AG10803 (cell line): ENCODE data around the gene MKLN1.

Source experiments
- DNase-seq: peaks from one replicate; pipeline ENCODE4 v3.0.0; 2010; ENCODE audit warnings: low read depth
- H3K4me3 ChIP-seq: 2 replicates; pipeline ENCODE4 v1.5.1; 2011; ENCODE audit warnings: mild to moderate bottlenecking, low read length, control low read depth
- CTCF ChIP-seq: conservative IDR thresholded peaks from 2 replicates; pipeline ENCODE4 v1.5.1; 2011; ENCODE audit warnings: mild to moderate bottlenecking, low read length, control low read depth, inconsistent platforms

The MKLN1 gene

DNA sequence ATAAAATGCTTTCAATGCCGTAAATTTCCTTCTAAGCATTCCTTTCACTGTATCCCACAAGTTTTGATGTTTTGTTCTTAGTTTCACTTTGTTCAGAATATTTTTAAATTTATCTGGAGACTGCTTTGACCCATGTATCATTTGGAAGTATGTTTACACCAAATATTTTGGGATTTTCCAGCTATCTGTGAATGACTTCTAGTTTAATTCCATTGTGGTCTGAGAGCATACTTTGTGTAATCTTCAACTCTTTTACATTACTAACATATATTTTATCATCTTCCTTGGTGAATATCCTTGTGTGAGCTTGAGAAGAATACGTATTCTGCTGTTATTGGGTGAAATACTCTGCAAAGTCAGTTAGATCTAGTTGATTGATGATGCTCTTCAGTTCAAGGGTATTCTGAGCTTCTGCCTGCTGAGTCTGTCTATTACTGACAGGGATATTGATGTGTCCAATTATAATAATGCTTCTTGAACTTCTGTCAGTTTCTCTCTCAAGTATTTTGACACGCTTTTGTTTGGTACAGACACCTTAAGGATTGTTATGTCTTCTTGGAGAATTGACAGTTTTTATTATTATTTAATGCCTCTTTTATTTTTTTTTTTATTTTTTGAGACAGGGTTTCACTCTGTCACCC, 31.6 kb downstream of the MKLN1 start:
- TF ChIP-seq CTCF, result no peak
- no peak for DNase-seq
- H3K4me3 ChIP-seq, result no peak overlapping the region

DNA sequence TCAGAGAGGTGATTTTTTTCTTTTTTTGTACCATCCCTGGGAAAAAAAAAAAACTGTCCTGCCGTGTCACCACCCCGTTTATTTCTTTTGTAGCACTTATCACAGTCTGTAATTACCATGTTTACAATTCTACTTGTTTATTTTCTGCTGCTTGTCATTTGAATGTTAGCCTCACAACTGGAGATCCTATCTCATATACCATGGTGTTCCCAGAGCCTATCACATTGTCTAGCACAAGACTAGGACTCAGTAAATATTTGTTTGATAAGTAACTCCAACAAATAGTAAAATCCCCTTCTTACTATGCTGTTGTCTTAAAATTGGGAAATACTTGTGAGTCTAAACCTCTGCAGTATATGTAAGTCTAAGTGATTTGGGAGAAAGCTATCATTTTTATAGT, 36.0 kb downstream of the MKLN1 start:
- DNase-seq, result no peak
- TF ChIP-seq CTCF, result no peak
- no peak overlapping the region for H3K4me3 ChIP-seq

GRCh38 chr7:131364767-131365344, 37.2 kb downstream of the MKLN1 start:
- no peak for DNase-seq
- TF ChIP-seq CTCF, result no peak
- no peak overlapping the region for H3K4me3 ChIP-seq

- peak; percentile 47 for DNase-seq
- no peak overlapping the region for H3K4me3 ChIP-seq
- TF ChIP-seq CTCF, result no peak
These were observed 38.2 kb downstream of the MKLN1 start for GRCh38 chr7:131365838-131366237.

DNA sequence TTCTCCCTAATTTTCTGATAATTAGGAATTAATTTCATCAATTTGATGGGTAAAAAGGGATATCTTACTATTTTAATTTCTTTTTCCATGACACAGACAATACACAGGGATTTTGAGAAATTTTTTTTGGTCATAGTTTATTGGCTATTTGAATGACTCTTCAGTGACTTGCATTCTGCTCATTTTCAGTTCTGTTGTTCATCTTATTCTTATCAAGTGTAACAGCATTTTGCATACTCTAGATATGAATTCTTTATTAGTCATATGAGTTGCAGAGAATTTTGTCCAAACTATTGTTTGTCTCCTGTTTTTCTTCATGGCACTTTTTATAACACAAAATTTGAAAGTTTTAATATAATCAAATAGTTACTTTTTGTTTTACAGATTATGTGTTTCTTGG, 41.7 kb downstream of the MKLN1 start:
- TF ChIP-seq CTCF, result no peak
- H3K4me3 ChIP-seq, result no peak overlapping the region
- DNase-seq, result no peak

DNA sequence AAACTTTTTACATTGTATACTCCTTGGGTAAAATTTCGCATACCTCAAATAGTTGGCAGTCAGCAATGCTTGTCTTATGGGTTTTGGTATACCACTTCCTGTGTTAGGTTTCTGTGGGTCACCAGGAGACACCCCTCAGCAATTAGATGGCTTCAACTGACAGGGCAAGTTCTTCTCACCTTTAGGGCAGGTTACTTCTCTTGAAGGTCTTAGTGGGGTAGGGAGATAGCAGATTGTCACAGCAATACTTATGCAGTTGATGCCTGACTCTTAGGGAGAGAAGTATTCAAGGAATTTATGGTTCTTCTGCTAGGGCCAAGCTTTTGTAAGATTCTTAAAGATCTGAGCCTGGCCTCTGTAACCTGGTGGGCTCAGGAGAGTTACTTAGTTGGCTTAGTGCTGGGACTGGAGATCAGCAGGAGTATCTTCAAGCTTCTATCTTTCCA, 42.9 kb downstream of the MKLN1 start:
- TF ChIP-seq CTCF, result no peak
- DNase-seq, result peak; percentile 74
- H3K4me3 ChIP-seq, result no peak overlapping the region

DNA sequence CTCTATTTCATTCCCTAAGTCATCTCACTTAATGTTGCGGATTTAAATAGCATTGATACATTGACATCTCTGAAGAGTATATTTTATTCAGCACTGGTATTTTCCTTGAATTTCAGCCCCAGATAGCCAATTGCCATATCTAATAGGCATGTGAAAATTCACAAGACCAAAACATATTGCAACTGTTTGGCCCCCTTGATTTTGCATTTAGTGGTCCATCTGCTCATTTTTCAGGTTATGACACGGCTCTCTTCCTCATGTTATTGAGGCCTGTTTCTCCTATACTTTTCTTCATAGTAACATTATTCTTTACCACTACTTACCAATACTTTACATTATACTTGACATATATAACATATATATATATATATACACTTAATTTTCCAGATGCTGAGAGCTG, 43.7 kb downstream of the MKLN1 start:
- TF ChIP-seq CTCF, result no peak
- DNase-seq, result no peak
- H3K4me3 ChIP-seq, result no peak overlapping the region
